ENCODE measurements around the gene ST8SIA6.
"Not testable (repeated sequence)": the region's sequence is repeated elsewhere in the genome, so short reads cannot be mapped to it uniquely, and the experiment has no call there.

ST8SIA6 gene

DNA sequence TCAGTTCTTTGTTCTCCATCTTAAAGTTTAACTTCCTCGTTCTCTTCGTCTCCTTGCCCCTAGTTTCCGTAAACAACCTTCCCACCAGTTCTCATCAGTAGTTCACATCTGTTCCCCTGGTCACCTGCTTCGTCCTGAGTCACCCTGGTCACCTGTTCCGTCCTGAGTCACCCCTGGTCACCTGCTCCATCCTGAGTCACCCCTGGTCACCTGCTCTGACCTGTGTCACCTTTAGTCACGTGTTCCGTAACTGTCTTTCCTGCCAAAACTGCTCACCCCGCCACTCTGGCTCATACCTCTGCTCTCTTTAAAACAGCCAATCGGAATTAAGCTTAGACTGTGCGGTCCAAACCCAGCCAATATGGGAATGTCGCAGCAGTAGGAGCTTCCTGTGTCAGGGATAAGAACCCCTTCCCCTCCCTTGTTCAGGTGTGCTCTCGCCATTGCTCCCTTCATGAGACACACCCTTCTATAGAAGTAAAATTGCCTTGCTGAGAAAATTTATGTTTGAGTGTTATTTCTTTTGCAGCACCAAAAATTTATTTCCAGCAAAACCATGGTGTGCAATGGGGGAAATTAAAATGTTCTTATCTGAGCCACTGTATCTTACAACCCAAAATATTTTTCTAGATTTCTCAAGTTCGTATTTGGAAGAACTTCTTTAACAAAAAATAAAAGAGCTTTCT is 114.1 kb downstream of the ST8SIA6 start:
- no peak for DNase-seq

DNA sequence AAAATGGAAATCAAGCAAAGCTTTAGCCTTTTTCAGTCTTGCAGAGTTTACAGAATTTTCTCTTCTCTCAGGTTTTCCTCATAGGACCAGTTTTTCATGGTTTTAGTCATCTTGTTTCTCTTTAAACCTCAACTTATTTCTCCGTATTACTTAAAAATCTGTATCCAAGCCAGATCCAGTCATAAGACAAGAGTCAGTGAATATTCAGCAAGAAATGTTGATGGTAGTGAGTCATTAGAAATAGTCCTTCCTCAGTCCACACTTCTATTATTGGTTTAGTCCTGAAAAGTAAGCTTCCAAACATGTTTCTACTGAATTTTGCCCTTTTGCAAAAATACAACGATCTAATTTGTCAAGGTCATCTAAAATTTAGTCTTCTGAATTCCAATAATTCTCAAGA is 119.3 kb downstream of the ST8SIA6 start:
- DNase-seq = no peak

DNA sequence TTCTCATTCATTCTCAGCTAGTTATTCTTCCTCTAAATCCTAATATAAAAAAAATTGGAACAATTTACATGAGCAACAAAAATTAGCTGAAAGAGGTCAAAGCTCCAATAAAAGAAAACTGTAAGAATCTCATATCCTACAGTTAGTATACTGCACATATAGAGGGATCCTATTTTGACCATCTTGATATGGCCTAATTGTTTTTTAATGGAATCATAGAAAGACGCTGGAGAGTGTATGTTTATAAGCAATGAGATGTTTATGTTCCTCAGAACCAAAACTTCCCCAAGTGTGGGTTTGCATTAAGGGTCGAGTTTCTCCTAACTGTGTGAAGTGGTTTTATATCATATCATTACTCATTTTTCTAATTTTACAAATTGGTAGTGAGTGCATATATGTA is 123.9 kb downstream of the ST8SIA6 start:
- DNase-seq = no peak

DNA sequence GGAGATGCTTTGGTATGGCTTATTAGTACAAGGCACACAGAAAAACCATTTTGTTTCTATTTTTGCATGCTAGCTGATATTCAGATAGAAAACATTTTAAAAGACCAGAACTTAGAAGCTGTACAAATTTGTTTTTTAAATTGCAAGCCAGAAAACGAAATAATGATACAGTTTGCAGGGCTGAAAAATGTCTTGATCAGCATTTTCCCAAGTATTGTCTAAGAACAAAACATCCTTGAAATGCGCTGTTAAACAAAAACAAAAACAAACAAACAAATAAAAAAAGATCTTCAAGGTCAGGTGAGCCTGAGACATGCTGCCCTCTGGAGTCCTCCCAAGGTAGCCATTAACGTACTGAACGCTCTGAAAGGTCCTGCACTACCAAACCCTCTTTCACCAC is 128.0 kb downstream of the ST8SIA6 start:
- no peak for DNase-seq

DNA sequence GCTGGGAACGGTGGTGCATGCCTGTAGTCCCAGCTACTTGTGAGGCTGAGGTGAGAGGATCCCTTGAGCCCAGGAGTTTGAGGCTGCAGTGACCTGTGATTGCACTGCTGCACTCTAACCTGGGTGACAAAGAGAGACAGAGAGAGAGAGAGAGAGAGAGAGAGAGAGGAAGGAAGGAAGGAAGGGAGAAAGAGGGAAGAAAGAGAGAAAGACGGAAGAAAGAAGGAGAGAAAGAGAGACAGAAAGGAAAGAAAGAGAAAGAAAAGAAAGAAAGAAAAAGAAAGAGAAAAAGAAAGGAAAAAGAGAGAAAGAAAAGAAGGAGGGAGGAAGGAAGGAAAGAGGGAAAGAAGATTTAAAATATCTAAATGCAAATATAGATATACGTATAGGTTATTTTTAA is 132.4 kb downstream of the ST8SIA6 start:
- DNase-seq = not testable (repeated sequence)

DNA sequence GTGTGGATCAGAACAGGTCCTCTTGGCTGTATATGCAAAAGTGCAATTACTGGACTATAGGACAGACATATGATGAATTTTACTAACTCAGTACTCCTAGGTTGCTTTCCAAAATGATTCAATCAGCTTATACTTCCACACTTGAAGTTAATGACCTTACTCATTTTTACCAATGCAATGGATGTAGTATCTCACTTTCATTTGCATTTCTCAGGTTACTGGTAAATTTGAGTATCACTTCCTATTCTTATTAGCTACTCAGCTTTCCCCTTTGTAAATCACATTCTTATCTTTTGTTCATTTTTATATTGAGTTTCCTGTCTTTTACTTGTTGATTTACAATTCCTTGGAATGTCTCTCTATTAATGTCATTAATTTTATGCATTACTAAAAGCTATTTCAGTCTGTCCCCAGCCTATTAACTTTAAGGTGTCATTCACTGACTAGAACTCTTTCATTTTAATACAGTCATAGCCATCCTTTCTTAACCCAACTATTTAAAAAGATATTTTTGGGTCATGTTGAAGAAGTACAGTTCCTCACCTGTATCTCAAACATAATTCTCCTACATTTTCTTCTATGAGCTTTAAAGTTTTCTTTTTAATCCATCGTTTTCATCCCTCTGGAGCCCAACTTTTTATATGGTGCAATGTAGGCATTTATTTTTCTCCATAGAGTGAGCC is 137.8 kb downstream of the ST8SIA6 start:
- DNase-seq = no peak

DNA sequence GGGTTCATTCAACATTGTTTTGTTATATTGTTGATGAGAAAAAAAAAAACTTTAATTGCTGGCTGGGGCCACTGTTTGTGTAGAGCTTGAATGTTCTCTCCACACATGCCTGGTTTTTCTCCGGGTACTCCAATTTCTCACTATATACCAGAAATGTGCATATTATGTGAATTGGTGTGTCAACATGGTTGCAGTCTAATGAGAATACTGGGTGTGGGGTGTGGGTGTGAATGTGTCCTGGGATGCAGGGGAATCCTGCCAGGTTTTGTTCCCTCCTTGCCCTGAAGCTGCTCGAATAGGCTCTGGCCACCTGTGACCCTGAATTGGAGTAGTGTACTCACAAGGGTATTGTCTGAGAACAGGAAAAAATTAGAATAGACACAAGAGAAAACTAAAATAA is 145.0 kb downstream of the ST8SIA6 start:
- DNase-seq = no peak

DNA sequence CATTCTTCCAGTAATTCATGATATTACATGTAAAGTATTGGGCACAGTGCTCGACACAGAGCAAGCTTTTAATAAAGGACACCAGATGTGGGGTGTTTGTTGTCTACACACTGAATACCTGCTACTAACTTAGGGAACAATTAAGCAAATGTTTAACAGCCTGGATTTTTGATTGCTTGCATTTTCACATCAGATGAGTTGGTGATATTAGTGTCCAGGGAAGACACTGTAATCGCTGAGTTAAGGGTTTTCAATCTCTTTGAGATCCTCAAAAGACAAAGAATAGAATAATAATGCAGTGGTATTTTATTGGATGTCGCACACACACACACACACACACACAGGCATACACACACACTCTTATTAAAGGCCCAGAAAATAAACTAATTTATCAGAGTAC is 147.3 kb downstream of the ST8SIA6 start:
- no peak for DNase-seq

DNA sequence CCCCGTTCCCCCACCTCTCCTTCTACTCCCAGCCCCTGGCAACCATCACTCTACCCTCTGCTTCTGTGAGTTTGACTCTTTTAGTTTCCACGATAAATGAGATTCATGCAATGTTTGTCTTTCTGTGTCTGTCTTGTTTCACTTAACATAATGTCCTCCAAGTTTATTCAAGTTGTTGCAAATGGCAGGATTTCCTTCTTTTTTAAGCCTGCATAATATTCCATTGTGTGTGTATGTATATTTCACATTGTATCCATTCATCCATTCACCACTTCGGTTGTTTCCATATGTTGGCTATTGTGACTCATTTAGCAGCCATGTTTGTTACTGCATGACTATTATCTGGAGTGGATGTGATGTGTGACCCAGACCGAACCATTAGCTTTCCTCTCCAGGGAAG is 162.0 kb downstream of the ST8SIA6 start:
- no peak for DNase-seq

DNA sequence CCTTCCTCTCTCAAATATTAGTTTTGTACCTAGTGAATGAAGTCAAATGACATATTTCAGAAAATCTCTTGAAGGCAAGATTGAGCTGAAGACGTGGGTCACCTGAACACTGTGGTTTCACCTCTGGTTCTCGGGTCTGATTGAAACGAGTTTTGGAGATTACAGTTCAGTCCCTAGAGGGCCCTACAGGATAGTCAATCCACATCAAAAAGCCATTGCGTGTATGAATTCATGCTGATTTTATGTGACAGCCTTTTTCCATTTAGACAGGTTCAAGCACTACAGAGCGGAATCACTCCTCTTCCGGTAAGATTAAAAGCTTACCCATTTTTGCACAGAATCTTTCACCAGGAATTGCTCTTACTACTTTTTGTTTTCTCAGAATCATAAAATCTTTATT is 164.2 kb downstream of the ST8SIA6 start:
- DNase-seq = peak; percentile 1

DNA sequence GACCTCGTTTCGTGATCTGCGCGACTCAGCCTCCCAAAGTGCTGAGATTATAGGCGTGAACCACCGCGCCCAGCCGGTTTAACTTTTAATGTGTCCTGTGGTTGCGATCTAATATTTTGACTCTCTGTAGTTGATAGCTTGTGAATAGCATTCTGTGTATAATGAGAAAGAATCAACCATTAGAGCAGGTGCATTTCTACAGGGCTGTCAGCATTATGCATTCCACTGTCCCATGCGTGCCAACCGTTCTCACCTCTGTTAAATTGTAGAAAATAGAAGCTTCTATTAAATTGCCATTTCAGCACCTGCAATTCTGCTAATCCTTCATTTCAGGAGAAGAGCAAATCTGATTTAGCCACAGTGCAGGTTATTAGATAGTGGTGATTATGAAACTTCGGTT is 164.6 kb downstream of the ST8SIA6 start:
- DNase-seq = no peak

DNA sequence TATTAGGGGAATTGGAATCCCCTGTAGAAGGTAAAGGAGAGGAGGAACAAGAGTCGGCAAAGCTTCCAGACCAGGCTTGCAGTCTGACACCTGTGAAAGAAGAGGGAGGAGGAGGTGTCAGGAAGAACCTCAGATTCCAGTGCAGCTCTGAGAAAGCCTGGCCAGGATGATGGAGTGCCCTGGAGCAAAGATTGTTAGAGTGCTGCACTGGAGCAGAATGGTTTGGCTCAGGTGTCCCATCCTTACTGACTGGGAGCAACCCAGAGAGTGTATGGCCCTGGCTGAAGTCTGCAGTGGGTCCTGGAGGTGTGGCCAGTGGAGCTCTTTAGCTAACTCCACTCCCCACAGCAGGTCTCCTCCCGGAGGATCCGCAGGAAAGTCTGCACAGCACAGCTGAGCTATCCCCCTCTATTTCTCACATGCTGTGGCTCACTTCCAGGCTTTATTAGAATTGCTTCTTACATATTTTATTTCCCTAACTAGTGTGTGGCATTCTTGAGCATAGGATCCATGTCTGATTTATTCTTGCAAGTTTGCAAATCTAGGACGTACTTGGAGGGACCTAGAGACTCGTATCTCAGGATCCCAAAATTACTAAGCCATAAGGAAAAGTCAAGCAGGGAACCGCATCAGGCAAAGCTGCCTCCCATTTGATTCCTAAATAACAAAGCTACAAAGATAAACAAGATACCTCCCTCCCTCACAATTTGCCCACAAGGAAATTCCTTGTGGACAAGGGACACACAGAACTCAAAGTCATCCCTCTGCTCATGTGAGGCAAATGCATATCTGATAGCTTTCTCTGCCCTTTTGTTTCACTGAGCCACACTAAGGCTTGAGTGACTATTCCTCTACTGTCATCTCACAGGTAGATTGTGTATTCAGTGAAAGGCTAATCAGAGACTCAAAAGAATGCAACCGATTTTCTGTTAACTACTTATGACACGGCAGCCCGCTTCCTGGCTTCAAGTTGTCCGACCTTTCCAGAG is 167.5 kb downstream of the ST8SIA6 start:
- DNase-seq = no peak

DNA sequence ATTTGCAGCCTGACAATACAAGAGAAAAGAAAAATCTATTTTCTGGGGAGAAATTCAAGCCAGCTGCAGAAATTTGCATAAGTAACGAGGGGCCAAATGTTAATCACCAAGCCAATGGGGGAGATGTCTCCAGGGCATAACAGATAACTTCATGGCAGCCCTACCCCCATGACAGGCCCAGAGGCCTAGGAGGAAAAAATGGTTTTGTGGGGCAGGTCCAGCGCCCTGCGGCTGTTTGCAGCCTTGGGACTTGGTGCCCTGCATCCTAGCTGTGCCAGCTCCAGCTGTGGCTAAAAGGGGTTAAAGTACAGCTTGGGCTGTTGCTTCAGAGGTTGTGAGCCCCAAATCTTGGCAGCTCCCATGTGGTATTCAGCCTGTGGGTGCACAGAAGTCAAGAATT is 172.1 kb downstream of the ST8SIA6 start:
- DNase-seq = no peak

DNA sequence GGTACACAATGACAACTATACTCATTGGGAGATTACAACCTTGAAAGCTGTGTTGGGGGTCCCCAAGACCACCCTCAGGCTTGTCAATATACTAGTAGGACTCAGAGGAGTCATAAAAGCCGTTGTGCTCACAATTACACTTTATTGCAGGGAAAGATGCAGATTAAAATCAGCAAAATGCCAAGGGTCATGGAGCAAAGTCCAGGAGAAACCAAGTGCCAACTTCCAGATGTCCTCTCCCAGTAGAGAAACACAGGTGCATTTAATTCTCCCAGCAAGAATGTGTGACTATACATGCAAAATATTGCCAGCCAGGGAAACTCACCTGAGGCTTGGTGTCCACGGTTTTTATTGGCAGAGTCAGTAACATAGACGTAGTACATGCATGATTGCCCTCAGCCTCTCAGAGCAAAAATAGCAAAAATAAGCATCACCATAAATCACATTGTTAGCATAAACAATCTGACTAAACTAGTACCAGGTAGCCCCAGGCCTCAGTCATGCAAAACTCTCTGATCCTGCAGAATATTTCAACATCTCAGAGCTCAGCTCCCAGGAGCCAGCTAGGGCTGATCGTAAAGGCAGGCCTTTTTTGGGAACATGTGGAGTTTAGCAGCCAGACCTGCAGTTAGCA is 175.7 kb downstream of the ST8SIA6 start:
- no peak for DNase-seq

DNA sequence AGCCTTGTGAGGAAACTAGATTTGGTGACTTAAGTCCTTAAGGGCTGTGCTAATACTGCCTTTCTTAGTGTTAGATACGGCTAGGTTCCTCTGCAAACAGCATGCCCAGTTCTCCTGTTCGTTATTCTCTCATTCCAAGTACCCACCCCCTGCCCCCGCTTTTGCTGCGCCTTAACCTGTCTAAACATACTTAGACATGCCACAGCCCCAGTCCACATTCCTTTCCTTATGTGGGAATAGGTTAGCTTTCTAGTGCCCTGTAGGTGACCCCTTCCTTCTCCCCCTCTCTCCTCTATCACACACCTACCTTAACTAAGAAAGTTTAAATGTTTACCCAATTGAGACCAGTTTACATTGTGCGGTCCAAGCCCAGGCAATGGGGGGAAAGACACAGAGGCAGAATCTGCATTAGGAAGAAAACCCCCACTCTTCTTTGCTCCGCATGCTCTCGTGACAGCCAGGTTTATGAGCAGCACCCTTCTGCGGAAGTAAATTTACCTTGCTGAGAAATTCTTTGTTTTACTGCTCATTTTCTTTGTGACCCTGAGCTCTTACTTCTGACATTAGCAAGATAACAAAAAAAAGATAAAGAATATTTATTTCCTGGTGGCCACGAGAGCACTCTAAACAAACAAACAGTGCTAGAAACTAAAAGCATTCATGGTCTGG is 177.5 kb downstream of the ST8SIA6 start:
- no peak for DNase-seq

DNA sequence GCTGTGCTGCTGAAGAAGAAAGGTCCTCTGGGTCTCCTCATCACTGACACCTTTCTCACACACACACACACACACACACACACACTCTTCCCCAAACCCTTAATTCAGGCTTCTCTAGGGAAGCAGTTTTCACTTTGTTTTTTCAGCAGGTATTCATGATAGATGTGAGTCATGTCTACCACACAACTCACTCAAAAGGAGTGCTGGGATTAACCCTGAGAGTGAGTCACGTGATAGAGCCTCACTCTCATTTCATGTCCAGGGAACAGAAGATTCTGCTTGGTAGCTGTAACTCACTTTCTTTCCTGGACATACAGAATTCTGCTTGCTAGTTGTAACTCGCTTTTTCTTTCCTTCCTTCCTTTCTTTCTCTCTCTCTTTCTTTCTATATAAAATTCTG is 181.0 kb downstream of the ST8SIA6 start:
- no peak for DNase-seq

DNA sequence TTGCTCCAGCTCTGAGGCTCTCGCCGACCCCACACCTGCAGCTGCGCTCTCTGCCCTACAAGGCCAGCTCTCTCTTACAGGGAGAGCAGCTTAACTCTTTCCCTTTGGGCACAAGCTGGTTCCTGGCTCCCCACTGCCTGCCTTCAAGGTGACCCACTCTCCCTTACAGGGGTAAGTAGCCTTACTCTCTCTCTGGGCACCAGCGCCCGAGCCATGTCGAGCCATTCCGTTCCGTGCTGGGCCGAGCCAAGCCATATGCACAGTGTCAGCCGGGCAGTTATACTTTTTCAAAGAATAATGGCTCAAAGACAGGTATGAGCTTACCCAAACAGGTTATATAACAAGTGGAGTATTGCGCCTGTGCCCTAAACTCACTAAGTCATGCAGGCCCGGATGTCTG is 181.7 kb downstream of the ST8SIA6 start:
- no peak for DNase-seq

All from DMS153 (cell line).